ENCODE results near the gene ACTL7A.

- TF ChIP-seq POLR2AphosphoS5 (IDR thresholded peaks at IDR 0.05) (no peak), CTCF (IDR thresholded peaks at IDR 0.05) (no peak)
Observed at GRCh38 chr9:108910402-108910801, 48.3 kb downstream of the ACTL7A start.
